ENCODE results near the gene LRBA.

The LRBA gene

GRCh38 chr4:150318971-150319370 is 696.1 kb downstream of the LRBA start:
- DNase-seq (ENCODE audit: low spot score) = no peak

GRCh38 chr4:150318527-150318926 is 696.6 kb downstream of the LRBA start:
- DNase-seq (ENCODE audit: low spot score) = no peak

- no peak for DNase-seq (ENCODE audit: low spot score)
These were observed 698.5 kb downstream of the LRBA start for GRCh38 chr4:150316332-150317205.

- no peak for DNase-seq (ENCODE audit: low spot score)
These were observed 699.4 kb downstream of the LRBA start for GRCh38 chr4:150315691-150316090.

GRCh38 chr4:150315175-150315574 is 699.9 kb downstream of the LRBA start:
- no peak for DNase-seq (ENCODE audit: low spot score)

- no peak for DNase-seq (ENCODE audit: low spot score)
These were observed 701.1 kb downstream of the LRBA start for GRCh38 chr4:150314031-150314430.

GRCh38 chr4:150310159-150310895 is 704.8 kb downstream of the LRBA start:
- no peak for DNase-seq (ENCODE audit: low spot score)

- DNase-seq (ENCODE audit: low spot score) = no peak
These were observed 706.1 kb downstream of the LRBA start for GRCh38 chr4:150308824-150309472.

- no peak for DNase-seq (ENCODE audit: low spot score)
These were observed 708.4 kb downstream of the LRBA start for GRCh38 chr4:150306719-150307118.

- no peak for DNase-seq (ENCODE audit: low spot score)
These were observed 709.1 kb downstream of the LRBA start for GRCh38 chr4:150305995-150306394.

GRCh38 chr4:150302553-150302952 is 712.5 kb downstream of the LRBA start:
- DNase-seq (ENCODE audit: low spot score) = no peak

GRCh38 chr4:150299816-150300215 is 715.3 kb downstream of the LRBA start:
- no peak for DNase-seq (ENCODE audit: low spot score)

- peak; percentile 67 for DNase-seq (ENCODE audit: low spot score)
These were observed 717.1 kb downstream of the LRBA start for GRCh38 chr4:150297861-150298474.

GRCh38 chr4:150289881-150290280 is 725.2 kb downstream of the LRBA start:
- DNase-seq (ENCODE audit: low spot score) = no peak

GRCh38 chr4:150289198-150289597 is 725.9 kb downstream of the LRBA start:
- no peak for DNase-seq (ENCODE audit: low spot score)

- DNase-seq (ENCODE audit: low spot score) = no peak
These were observed 728.4 kb downstream of the LRBA start for GRCh38 chr4:150286656-150287055.

- no peak for DNase-seq (ENCODE audit: low spot score)
These were observed 731.4 kb downstream of the LRBA start for GRCh38 chr4:150283689-150284088.

GRCh38 chr4:150280975-150281374 is 734.1 kb downstream of the LRBA start:
- no peak for DNase-seq (ENCODE audit: low spot score)

- DNase-seq (ENCODE audit: low spot score) = no peak
These were observed 734.8 kb downstream of the LRBA start for GRCh38 chr4:150280081-150280895.

GRCh38 chr4:150278206-150278605 is 736.9 kb downstream of the LRBA start:
- DNase-seq (ENCODE audit: low spot score) = no peak

- DNase-seq (ENCODE audit: low spot score) = no peak
These were observed 746.6 kb downstream of the LRBA start for GRCh38 chr4:150268444-150268843.

Data from NAMALWA (cell line).